Peyer's patch (tissue), 4 donors: ENCODE data around the gene EIF1.

Experiments
- CTCF ChIP-seq, 6 experiments: fragments of 450-650 bp in 4 of 6; fragments of 200-600 bp in 2 of 6; sonication (generic) in 1 of 6; IDR thresholded peaks; one replicate each; pipeline ENCODE4 v1.5.1; 2017 to 2019; ENCODE audit warnings: antibody characterized with exemption in 6 of 6, mild to moderate bottlenecking in 3 of 6, moderate library complexity in 1 of 6
- POLR2A ChIP-seq, 2 donors: fragments of 450-650 bp; IDR thresholded peaks; one replicate each; pipeline ENCODE4 v1.5.1; 2017; ENCODE audit warnings: antibody characterized with exemption in 2 of 2, mild to moderate bottlenecking in 2 of 2, moderate library complexity in 2 of 2

- no peak for TF ChIP-seq CTCF (IDR thresholded peaks at IDR 0.05)
- TF ChIP-seq POLR2A (IDR thresholded peaks at IDR 0.05): no peak
Observed at GRCh38 chr17:41657176-41657754, 31.4 kb upstream of the EIF1 start.
